SU-DHL-6 (cell line): ENCODE results near the gene CAMK1.

Experiments
- H2AFZ ChIP-seq: fragments of 200-600 bp; sonication (generic); 2 replicates; pipeline ENCODE4 v1.6.1; 2014; ENCODE audit warnings: low read depth, mild to moderate bottlenecking, moderate library complexity, mixed read lengths, antibody characterized with exemption, low read length; ENCODE audit not compliant: severe bottlenecking
- H3F3A ChIP-seq: fragments of 200-600 bp; shearing (Covaris generic); 2 replicates; pipeline ENCODE4 v1.6.0; 2016; ENCODE audit warnings: antibody characterized with exemption, mild to moderate bottlenecking; ENCODE audit not compliant: insufficient read depth
- H3K27ac ChIP-seq: fragments of 200-600 bp; sonication (generic); 2 replicates; pipeline ENCODE4 v1.5.1; 2016; ENCODE audit warnings: low read depth, mild to moderate bottlenecking, low read length, moderate library complexity, mixed read lengths
- H3K27me3 ChIP-seq: fragments of 200-600 bp; sonication (generic), shearing (Covaris generic); 2 replicates; pipeline ENCODE4 v1.6.0; 2014; ENCODE audit warnings: mild to moderate bottlenecking, low read length
- H3K36me3 ChIP-seq: fragments of 200-600 bp; sonication (generic); 2 replicates; pipeline ENCODE4 v1.6.1; 2014; ENCODE audit warnings: mild to moderate bottlenecking, low read length, mixed read lengths
- H3K4me2 ChIP-seq: fragments of 300-600, 200-600 bp; shearing (Covaris generic), sonication (generic); 2 replicates; pipeline ENCODE4 v1.6.0; 2014; ENCODE audit warnings: low read length, low read depth, mild to moderate bottlenecking; ENCODE audit not compliant: poor library complexity, severe bottlenecking
- H3K4me3 ChIP-seq: fragments of 200-600 bp; sonication (generic); 2 replicates; pipeline ENCODE4 v1.5.1; 2014; ENCODE audit warnings: antibody characterized with exemption, low read length, mild to moderate bottlenecking, mixed read lengths; ENCODE audit not compliant: insufficient read depth, poor library complexity, severe bottlenecking
- H3K79me2 ChIP-seq: fragments of 200-600 bp; sonication (generic); 2 replicates; pipeline ENCODE4 v1.6.1; 2014; ENCODE audit warnings: mild to moderate bottlenecking, low read length, moderate library complexity; ENCODE audit not compliant: insufficient read depth
- H3K9ac ChIP-seq: fragments of 200-600 bp; sonication (generic); 2 replicates; pipeline ENCODE4 v1.7.0; 2014; ENCODE audit warnings: mild to moderate bottlenecking, low read length
- H3K9me2 ChIP-seq: fragments of 200-600 bp; sonication (generic); replicated peaks from 2 replicates; pipeline ENCODE4 v1.6.1; 2014; ENCODE audit warnings: low read length; ENCODE audit not compliant: insufficient read depth
- H3K9me3 ChIP-seq: fragments of 200-600 bp; sonication (generic); 2 replicates; pipeline ENCODE4 v1.6.1; 2014; ENCODE audit warnings: low read length, mixed read lengths; ENCODE audit not compliant: insufficient read depth
- H4K20me1 ChIP-seq: fragments of 200-600 bp; sonication (generic); 2 replicates; pipeline ENCODE4 v1.6.1; 2014; ENCODE audit warnings: low read depth, mild to moderate bottlenecking, antibody characterized with exemption, low read length, moderate library complexity, mixed read lengths
- EZH2phosphoT487 ChIP-seq: fragments of 200-600 bp; sonication (generic), shearing (Covaris generic); conservative IDR thresholded peaks from 2 replicates; pipeline ENCODE4 v1.6.1; 2018; ENCODE audit warnings: mild to moderate bottlenecking, antibody characterized with exemption, low read length, moderate library complexity, mixed read lengths
- TF ChIP-seq, protein P1 (sequence below): fragments of 200-600 bp; sonication (generic); IDR thresholded peaks from one replicate; pipeline ENCODE4 v1.5.1; 2017; ENCODE audit warnings: antibody characterized with exemption, mild to moderate bottlenecking, low read length, moderate library complexity; ENCODE audit not compliant: insufficient read depth, poor library complexity, severe bottlenecking

CAMK1 gene

GRCh38 chr3:9793161-9793781, 23.5 kb upstream of the CAMK1 start:
- H3K36me3 ChIP-seq: peaks cover 8% of the 10 kb centered on the region
- H3K9me2 ChIP-seq: no peaks in the 10 kb centered on the region
- H3K27me3 ChIP-seq: no peaks in the 10 kb centered on the region
- peaks cover 8% of the 10 kb centered on the region; the same call in 1 of the 2 replicates for H4K20me1 ChIP-seq
- H3K79me2 ChIP-seq: peaks cover 52% of the 10 kb centered on the region
- TF ChIP-seq, protein P1, sequence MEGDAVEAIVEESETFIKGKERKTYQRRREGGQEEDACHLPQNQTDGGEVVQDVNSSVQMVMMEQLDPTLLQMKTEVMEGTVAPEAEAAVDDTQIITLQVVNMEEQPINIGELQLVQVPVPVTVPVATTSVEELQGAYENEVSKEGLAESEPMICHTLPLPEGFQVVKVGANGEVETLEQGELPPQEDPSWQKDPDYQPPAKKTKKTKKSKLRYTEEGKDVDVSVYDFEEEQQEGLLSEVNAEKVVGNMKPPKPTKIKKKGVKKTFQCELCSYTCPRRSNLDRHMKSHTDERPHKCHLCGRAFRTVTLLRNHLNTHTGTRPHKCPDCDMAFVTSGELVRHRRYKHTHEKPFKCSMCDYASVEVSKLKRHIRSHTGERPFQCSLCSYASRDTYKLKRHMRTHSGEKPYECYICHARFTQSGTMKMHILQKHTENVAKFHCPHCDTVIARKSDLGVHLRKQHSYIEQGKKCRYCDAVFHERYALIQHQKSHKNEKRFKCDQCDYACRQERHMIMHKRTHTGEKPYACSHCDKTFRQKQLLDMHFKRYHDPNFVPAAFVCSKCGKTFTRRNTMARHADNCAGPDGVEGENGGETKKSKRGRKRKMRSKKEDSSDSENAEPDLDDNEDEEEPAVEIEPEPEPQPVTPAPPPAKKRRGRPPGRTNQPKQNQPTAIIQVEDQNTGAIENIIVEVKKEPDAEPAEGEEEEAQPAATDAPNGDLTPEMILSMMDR: no peak
- no peak for TF ChIP-seq EZH2phosphoT487
- H3K4me3 ChIP-seq: peak overlapping the region; percentile 98
- peak overlapping the region; percentile 89 for H3K4me2 ChIP-seq
- H3K27ac ChIP-seq: peak overlapping the region; percentile 86
- H3K9me3 ChIP-seq: no peaks in the 10 kb centered on the region
- 0 out of 2 replicates have a peak, but pooled peaks cover 4% of the 10 kb centered on the region for H3F3A ChIP-seq
- H2AFZ ChIP-seq: peak overlapping the region; percentile 69
- peak overlapping the region; percentile 100 for H3K9ac ChIP-seq

- no peaks in the 10 kb centered on the region for H3K9me2 ChIP-seq
- peaks cover 2% of the 10 kb centered on the region; the same call in 1 of the 2 replicates for H3K36me3 ChIP-seq
- peaks cover 8% of the 10 kb centered on the region; the same call in 1 of the 2 replicates for H3F3A ChIP-seq
- no peaks in the 10 kb centered on the region for H3K9me3 ChIP-seq
- peak within 1 kb of the TSS; percentile 69 for H2AFZ ChIP-seq
- no peak for TF ChIP-seq EZH2phosphoT487
- TF ChIP-seq, protein P1: no peak
- peak within 1 kb of the TSS; percentile 89 for H3K4me2 ChIP-seq
- H3K79me2 ChIP-seq: peaks cover 52% of the 10 kb centered on the region
- peak within 1 kb of the TSS; percentile 100 for H3K9ac ChIP-seq
- no peaks in the 10 kb centered on the region for H3K27me3 ChIP-seq
- peaks cover 8% of the 10 kb centered on the region; the same call in 1 of the 2 replicates for H4K20me1 ChIP-seq
- H3K27ac ChIP-seq: peak within 1 kb of the TSS; percentile 86
- peak within 1 kb of the TSS; percentile 98 for H3K4me3 ChIP-seq
These were observed 22.8 kb upstream of the CAMK1 start, which contains the start of the genes ARPC4 and TADA3 for GRCh38 chr3:9792405-9793160. TSS of gene ARPC4 (plus strand) at chr3:9793082. CDS start at chr3:9793122, 40 bp downstream. TSS of gene TADA3 (minus strand) at chr3:9792473. CDS start at chr3:9791466, 1,007 bp downstream.

GRCh38 chr3:9791790-9792404, 22.1 kb upstream of the CAMK1 start:
- H4K20me1 ChIP-seq: peaks cover 6% of the 10 kb centered on the region; the same call in 1 of the 2 replicates
- TF ChIP-seq, protein P1: no peak
- no peak for TF ChIP-seq EZH2phosphoT487
- peak overlapping the region; percentile 98 for H3K4me3 ChIP-seq
- H3K36me3 ChIP-seq: no peaks in the 10 kb centered on the region; the same call in 1 of the 2 replicates
- peak overlapping the region; percentile 100 for H3K9ac ChIP-seq
- H3K9me3 ChIP-seq: no peaks in the 10 kb centered on the region
- peaks cover 9% of the 10 kb centered on the region; the same call in 1 of the 2 replicates for H3F3A ChIP-seq
- H2AFZ ChIP-seq: peak overlapping the region; percentile 69
- H3K79me2 ChIP-seq: peaks cover 45% of the 10 kb centered on the region
- no peaks in the 10 kb centered on the region for H3K27me3 ChIP-seq
- peak overlapping the region; percentile 89 for H3K4me2 ChIP-seq
- H3K27ac ChIP-seq: peak overlapping the region; percentile 86
- no peaks in the 10 kb centered on the region for H3K9me2 ChIP-seq
